ENCODE measurements around the gene LZTR1. TPM values are rescaled to one million over a fixed set of nuclear protein-coding genes. Genes with fewer than 3 reads are reported as not detected.

Gene LZTR1
- polyA plus RNA-seq, 1 experiment: 28.3 TPM

DNA sequence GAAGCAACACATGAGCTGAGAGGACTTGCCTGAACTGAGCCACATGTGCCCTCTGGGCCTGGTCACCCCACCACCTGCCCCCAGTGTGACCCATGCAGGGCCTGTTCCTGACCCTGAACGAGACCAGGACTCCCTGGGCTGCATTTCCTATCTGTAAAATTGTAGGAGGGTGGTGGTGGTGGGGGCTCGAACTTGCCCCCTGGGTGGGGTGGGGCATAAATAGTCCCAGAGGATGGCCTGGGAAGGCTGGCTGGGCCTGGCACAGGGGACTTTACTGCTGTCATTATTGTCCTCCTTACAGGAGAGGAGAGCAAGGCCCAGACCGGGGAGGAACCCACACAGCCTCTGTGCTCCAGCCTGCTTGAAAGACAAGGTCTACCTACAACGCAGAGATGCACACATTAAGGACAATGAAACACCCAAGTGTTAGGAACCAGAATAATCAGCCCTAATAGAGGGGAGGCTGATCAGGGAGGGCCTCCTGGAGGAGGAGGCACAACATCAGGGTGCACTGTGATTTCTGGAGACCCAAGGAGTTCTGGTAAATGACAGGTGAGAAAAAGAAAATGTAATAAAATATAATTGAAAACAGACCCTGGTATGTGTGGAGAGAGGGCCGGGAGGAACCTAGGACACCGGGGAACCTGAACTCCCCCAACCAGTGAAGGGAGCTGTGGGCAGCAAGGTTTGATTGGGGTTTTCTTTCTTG lies 17.9 kb upstream of the LZTR1 start:
- ChIA-PET CTCF (interaction anchor here (0.5 kb wide), 1 partner anchor 26 kb away, joined by 3 read pairs; no protein-coding TSS in a partner anchor), POLR2A (interaction anchor here (0.6 kb wide), 1 partner anchor 70 kb away, joined by 6 read pairs; no protein-coding TSS in a partner anchor)
- H3K9me3 ChIP-seq (ENCODE audit: control insufficient read depth, insufficient read depth, low read length): no peaks in the 10 kb centered on the region; the same call in 1 of the 2 replicates
- H3K27ac ChIP-seq (ENCODE audit: low read depth, low read length): no peak overlapping the region
- DNase-seq (ENCODE audit: low read depth, low spot score): no peak
- H3K4me3 ChIP-seq (ENCODE audit: low read depth, low read length): peak overlapping the region; percentile 35; the same call in 1 of the 2 replicates
- peaks cover 21% of the 10 kb centered on the region for H3K27me3 ChIP-seq (ENCODE audit: control insufficient read depth, insufficient read depth, low read length)
- no peak for TF ChIP-seq CTCF (IDR thresholded peaks at IDR 0.05; ENCODE audit: low read depth, low read length)

- H3K9me3 ChIP-seq (ENCODE audit: control insufficient read depth, insufficient read depth, low read length): no peaks in the 10 kb centered on the region; the same call in 1 of the 2 replicates
- no peak overlapping the region for H3K27ac ChIP-seq (ENCODE audit: low read depth, low read length)
- ChIA-PET POLR2A (interaction anchor here (0.6 kb wide), 1 partner anchor 71 kb away, joined by 6 read pairs; no protein-coding TSS in a partner anchor), CTCF (interaction anchor here (0.5 kb wide), 1 partner anchor 26 kb away, joined by 3 read pairs; no protein-coding TSS in a partner anchor)
- H3K27me3 ChIP-seq (ENCODE audit: control insufficient read depth, insufficient read depth, low read length): peaks cover 21% of the 10 kb centered on the region
- H3K4me3 ChIP-seq (ENCODE audit: low read depth, low read length): peak overlapping the region; percentile 35
- no peak for TF ChIP-seq CTCF (IDR thresholded peaks at IDR 0.05; ENCODE audit: low read depth, low read length)
- no peak for DNase-seq (ENCODE audit: low read depth, low spot score)
Measured at GRCh38 chr22:20964799-20965103, 17.3 kb upstream of the LZTR1 start.

DNA sequence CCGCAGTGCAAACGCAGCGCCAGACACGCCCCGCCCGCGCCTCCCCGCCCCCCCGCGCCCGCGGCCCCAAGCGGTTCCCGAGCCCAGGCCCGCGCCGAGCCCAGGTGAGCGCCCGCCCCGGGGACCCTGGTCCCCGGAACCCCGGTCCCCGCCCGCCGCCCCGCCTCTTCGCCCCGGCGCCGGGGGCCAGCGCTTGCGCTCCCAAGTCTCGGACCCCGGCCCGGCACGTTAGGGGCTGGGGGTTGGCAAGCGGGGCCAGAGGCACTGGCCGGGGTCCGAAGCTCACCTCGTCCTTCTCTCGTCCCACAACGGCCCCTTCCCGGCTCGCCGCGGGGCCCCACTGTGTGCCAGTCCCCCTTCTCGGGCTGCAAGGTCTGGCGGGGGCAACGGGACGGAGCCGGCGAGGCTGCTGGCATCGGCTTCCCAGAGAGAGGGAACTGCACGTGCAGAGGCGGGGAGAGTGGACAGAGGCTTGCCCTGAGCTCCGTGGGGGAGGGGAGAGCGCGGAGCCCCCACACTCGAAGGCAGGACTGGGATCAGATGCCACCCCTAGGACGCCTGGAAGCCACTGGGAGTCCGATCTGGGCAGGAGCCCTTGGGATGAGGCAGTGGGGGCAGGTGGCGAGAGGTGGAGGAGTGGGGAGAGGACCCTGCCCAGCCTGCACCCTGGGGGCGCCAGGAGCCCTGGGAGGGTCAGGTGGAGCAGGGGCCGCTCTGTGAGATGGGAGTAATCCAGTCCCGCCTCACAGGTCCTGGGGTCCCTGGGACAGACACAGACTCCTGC lies 16.8 kb upstream of the LZTR1 start:
- H3K9me3 ChIP-seq (ENCODE audit: control insufficient read depth, insufficient read depth, low read length): no peaks in the 10 kb centered on the region; the same call in 1 of the 2 replicates
- peaks cover 21% of the 10 kb centered on the region for H3K27me3 ChIP-seq (ENCODE audit: control insufficient read depth, insufficient read depth, low read length)
- TF ChIP-seq CTCF (IDR thresholded peaks at IDR 0.05; ENCODE audit: low read depth, low read length): no peak
- H3K27ac ChIP-seq (ENCODE audit: low read depth, low read length): no peak overlapping the region
- ChIA-PET POLR2A (interaction anchor here (0.6 kb wide), 1 partner anchor 71 kb away, joined by 6 read pairs; no protein-coding TSS in a partner anchor), CTCF (interaction anchor here (0.5 kb wide), 1 partner anchor 27 kb away, joined by 3 read pairs; no protein-coding TSS in a partner anchor)
- no peak for DNase-seq (ENCODE audit: low read depth, low spot score)
- H3K4me3 ChIP-seq (ENCODE audit: low read depth, low read length): peak overlapping the region; percentile 37

GRCh38 chr22:20965888-20966855 lies 15.9 kb upstream of the LZTR1 start:
- Histone ChIP-seq H3K27ac (ENCODE audit: low read depth, low read length) (no peak overlapping the region), H3K4me3 (ENCODE audit: low read depth, low read length) (no peak overlapping the region), H3K27me3 (ENCODE audit: control insufficient read depth, insufficient read depth, low read length) (peaks cover 21% of the 10 kb centered on the region), H3K9me3 (ENCODE audit: control insufficient read depth, insufficient read depth, low read length) (no peaks in the 10 kb centered on the region; the same call in 1 of the 2 replicates)
- POLR2A ChIA-PET: no interaction called here
- TF ChIP-seq CTCF (IDR thresholded peaks at IDR 0.05; ENCODE audit: low read depth, low read length): no peak
- no peak for DNase-seq (ENCODE audit: low read depth, low spot score)
- CTCF ChIA-PET: no interaction called here
